Measurements from ENCODE around the gene MYL6. TPM values are rescaled to one million over a fixed set of nuclear protein-coding genes. Genes with fewer than 3 reads are reported as not detected.

The MYL6 gene
- total and polyA plus RNA-seq, 9 of the 15 experiments (the other 6 are each of a cell fraction or from before 2014, with no cell fraction given) = 557 to 1,664 (median 958) TPM

DNA sequence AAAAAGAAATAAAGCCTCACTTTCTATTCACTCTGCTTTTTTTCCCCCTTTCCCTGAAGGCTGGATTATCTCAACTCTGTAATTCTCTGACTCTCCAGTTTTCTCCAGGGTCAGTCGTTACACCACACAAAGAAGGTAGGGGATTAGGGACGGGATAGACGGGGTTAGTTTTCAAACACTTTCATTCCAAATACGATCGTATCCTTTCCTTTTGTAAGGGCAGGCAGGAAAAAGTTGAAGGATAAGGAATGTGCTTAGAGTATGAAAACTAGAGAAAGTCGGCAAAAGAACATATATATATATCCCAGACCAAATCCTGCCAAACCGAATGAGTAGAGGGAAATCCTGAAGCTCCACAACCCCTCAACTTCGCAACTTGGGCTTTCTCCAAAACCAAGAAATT, 30.7 kb upstream of the MYL6 start (continued):
- peak; percentile 8 for TF ChIP-seq POLR2B (IDR thresholded peaks at IDR 0.05; ENCODE audit: low read depth, partially characterized antibody)
- TF ChIP-seq SMAD1 (IDR thresholded peaks at IDR 0.05; ENCODE audit: low read depth, low read length, partially characterized antibody) = peak; percentile 30
- 0 out of 2 replicates have a peak, but pooled peaks have one; percentile 59 for TF ChIP-seq ZNF830 (CRISPR knock-in tag; IDR thresholded peaks at IDR 0.05)
- peak; percentile 20 for TF ChIP-seq BRD9 (IDR thresholded peaks at IDR 0.05; ENCODE audit: low read depth, partially characterized antibody)
- peak; percentile 54; the same call in 1 of the 2 replicates for TF ChIP-seq ZNF589 (CRISPR knock-in tag; IDR thresholded peaks at IDR 0.05; ENCODE audit: low read depth)
- TF ChIP-seq, protein P1, sequence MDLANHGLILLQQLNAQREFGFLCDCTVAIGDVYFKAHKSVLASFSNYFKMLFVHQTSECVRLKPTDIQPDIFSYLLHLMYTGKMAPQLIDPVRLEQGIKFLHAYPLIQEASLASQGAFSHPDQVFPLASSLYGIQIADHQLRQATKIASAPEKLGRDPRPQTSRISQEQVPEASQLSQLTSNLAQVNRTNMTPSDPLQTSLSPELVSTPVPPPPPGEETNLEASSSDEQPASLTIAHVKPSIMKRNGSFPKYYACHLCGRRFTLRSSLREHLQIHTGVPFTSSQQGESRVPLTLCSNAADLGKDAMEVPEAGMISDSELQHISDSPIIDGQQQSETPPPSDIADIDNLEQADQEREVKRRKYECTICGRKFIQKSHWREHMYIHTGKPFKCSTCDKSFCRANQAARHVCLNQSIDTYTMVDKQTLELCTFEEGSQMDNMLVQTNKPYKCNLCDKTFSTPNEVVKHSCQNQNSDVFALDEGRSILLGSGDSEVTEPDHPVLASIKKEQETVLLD (IDR thresholded peaks at IDR 0.05) = peak; percentile 57; the same call in 1 of the 2 replicates
- TF ChIP-seq, protein P2, sequence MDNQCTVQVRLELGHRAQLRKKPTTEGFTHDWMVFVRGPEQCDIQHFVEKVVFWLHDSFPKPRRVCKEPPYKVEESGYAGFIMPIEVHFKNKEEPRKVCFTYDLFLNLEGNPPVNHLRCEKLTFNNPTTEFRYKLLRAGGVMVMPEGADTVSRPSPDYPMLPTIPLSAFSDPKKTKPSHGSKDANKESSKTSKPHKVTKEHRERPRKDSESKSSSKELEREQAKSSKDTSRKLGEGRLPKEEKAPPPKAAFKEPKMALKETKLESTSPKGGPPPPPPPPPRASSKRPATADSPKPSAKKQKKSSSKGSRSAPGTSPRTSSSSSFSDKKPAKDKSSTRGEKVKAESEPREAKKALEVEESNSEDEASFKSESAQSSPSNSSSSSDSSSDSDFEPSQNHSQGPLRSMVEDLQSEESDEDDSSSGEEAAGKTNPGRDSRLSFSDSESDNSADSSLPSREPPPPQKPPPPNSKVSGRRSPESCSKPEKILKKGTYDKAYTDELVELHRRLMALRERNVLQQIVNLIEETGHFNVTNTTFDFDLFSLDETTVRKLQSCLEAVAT (IDR thresholded peaks at IDR 0.05) = peak; percentile 44 to 63; a peak in 2 of 4 replicates
- TF ChIP-seq, protein P3, sequence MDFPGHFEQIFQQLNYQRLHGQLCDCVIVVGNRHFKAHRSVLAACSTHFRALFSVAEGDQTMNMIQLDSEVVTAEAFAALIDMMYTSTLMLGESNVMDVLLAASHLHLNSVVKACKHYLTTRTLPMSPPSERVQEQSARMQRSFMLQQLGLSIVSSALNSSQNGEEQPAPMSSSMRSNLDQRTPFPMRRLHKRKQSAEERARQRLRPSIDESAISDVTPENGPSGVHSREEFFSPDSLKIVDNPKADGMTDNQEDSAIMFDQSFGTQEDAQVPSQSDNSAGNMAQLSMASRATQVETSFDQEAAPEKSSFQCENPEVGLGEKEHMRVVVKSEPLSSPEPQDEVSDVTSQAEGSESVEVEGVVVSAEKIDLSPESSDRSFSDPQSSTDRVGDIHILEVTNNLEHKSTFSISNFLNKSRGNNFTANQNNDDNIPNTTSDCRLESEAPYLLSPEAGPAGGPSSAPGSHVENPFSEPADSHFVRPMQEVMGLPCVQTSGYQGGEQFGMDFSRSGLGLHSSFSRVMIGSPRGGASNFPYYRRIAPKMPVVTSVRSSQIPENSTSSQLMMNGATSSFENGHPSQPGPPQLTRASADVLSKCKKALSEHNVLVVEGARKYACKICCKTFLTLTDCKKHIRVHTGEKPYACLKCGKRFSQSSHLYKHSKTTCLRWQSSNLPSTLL (IDR thresholded peaks at IDR 0.05) = no peak
- TF ChIP-seq, protein P4, sequence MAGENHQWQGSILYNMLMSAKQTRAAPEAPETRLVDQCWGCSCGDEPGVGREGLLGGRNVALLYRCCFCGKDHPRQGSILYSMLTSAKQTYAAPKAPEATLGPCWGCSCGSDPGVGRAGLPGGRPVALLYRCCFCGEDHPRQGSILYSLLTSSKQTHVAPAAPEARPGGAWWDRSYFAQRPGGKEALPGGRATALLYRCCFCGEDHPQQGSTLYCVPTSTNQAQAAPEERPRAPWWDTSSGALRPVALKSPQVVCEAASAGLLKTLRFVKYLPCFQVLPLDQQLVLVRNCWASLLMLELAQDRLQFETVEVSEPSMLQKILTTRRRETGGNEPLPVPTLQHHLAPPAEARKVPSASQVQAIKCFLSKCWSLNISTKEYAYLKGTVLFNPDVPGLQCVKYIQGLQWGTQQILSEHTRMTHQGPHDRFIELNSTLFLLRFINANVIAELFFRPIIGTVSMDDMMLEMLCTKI (IDR thresholded peaks at IDR 0.05; ENCODE audit: partially characterized antibody) = no peak
- no peak for TF ChIP-seq SMARCB1 (IDR thresholded peaks at IDR 0.05; ENCODE audit: insufficient read length, low read depth)
- no peak for TF ChIP-seq CEBPG (CRISPR knock-in tag; IDR thresholded peaks at IDR 0.05)
- 0 out of 4 replicates have a peak, but pooled peaks of 1 of the 2 experiments have one; percentile 28 for TF ChIP-seq CEBPG (tag; conservative IDR thresholded peaks at IDR 0.05 in 1 of 2, IDR thresholded peaks at IDR 0.05 in 1 of 2)
- peak; percentile 77; the same call in 1 of the 2 replicates for TF ChIP-seq NFRKB (IDR thresholded peaks at IDR 0.05; ENCODE audit: low read depth)
- peak; percentile 38 for TF ChIP-seq TAF9B (IDR thresholded peaks at IDR 0.05; ENCODE audit: partially characterized antibody)
- TF ChIP-seq, protein P5, sequence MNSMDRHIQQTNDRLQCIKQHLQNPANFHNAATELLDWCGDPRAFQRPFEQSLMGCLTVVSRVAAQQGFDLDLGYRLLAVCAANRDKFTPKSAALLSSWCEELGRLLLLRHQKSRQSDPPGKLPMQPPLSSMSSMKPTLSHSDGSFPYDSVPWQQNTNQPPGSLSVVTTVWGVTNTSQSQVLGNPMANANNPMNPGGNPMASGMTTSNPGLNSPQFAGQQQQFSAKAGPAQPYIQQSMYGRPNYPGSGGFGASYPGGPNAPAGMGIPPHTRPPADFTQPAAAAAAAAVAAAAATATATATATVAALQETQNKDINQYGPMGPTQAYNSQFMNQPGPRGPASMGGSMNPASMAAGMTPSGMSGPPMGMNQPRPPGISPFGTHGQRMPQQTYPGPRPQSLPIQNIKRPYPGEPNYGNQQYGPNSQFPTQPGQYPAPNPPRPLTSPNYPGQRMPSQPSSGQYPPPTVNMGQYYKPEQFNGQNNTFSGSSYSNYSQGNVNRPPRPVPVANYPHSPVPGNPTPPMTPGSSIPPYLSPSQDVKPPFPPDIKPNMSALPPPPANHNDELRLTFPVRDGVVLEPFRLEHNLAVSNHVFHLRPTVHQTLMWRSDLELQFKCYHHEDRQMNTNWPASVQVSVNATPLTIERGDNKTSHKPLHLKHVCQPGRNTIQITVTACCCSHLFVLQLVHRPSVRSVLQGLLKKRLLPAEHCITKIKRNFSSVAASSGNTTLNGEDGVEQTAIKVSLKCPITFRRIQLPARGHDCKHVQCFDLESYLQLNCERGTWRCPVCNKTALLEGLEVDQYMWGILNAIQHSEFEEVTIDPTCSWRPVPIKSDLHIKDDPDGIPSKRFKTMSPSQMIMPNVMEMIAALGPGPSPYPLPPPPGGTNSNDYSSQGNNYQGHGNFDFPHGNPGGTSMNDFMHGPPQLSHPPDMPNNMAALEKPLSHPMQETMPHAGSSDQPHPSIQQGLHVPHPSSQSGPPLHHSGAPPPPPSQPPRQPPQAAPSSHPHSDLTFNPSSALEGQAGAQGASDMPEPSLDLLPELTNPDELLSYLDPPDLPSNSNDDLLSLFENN (IDR thresholded peaks at IDR 0.05; ENCODE audit: low read depth in 2 of 2, low read length in 2 of 2) = no peak
- peak; percentile 23; the same call in 1 of the 2 replicates for TF ChIP-seq EP300 (IDR thresholded peaks at IDR 0.05; ENCODE audit: low read length)

Measured in K562 (cell line).